ENCODE measurements around the gene CCDC12. TPM values are rescaled to one million over a fixed set of nuclear protein-coding genes. Genes with fewer than 3 reads are reported as not detected.
A peak's percentile ranks its signal among the peaks of the same experiment; 100 is the strongest.

CCDC12 gene
- total and polyA plus RNA-seq, 8 donors: 34.7 to 57.9 (median 46.1) TPM

DNA sequence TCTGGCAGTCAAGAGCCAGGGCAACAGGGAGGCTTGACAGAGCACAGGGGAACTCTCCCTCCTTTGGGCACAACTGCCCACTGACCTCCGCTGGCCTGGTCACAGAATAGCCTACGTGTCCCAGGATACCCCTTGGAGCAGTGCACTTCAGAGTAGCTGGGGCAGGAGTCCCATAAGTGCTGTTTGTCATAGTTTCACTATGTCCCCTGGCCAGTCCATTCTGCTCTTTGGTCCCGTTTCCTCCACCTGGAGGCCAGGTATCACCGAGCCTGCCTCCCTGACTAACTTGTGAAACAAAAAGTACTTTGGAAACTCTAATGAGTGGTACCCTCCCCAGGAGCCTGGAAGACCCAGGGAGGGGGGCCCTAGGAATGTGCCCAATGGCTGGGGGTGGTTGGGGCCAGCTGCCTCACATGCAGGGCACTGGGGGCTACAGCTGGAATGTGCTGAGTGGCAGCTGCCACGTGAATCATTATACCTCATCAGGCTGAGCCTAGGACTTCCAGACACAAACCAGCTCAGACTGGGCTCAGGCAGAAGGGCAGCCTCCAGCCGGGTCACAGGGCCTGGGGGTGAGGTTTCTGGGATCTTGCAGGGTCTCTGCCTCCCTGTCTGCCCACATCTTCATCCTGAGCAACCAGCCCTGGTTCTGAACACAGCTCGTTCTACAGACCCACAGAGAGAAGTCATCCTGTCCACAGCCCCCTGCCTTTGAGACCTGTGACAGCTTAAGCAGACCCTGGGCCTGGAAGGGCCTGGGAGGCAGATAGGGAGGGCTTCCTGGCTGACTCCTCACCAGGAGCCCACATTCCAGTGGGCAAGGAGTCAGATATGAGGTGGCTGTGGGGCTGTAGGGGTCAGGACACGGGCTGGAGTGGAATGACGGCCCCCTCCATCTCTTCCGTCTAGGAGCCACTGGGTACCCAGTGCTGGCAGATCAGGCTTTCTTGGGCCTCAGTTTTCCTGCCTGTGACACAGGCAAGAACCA, 99.9 kb downstream of the CCDC12 start:
- Histone ChIP-seq H3K36me3 (no peaks in the 10 kb centered on the region), H3K27ac (no peak overlapping the region), H3K9me3 (no peaks in the 10 kb centered on the region), H3K4me3 (no peak overlapping the region), H3K4me1 (peaks cover 3 to 4% of the 10 kb centered on the region in 2 donors), H3K27me3 (peaks cover 7 to 32% of the 10 kb centered on the region in 2 donors)
- TF ChIP-seq, protein P1, sequence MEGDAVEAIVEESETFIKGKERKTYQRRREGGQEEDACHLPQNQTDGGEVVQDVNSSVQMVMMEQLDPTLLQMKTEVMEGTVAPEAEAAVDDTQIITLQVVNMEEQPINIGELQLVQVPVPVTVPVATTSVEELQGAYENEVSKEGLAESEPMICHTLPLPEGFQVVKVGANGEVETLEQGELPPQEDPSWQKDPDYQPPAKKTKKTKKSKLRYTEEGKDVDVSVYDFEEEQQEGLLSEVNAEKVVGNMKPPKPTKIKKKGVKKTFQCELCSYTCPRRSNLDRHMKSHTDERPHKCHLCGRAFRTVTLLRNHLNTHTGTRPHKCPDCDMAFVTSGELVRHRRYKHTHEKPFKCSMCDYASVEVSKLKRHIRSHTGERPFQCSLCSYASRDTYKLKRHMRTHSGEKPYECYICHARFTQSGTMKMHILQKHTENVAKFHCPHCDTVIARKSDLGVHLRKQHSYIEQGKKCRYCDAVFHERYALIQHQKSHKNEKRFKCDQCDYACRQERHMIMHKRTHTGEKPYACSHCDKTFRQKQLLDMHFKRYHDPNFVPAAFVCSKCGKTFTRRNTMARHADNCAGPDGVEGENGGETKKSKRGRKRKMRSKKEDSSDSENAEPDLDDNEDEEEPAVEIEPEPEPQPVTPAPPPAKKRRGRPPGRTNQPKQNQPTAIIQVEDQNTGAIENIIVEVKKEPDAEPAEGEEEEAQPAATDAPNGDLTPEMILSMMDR (IDR thresholded peaks at IDR 0.05): no peak
- ATAC-seq: no peak
- no peak for DNase-seq
- intact Hi-C loops (cut with DNase I): no loop called here

DNA sequence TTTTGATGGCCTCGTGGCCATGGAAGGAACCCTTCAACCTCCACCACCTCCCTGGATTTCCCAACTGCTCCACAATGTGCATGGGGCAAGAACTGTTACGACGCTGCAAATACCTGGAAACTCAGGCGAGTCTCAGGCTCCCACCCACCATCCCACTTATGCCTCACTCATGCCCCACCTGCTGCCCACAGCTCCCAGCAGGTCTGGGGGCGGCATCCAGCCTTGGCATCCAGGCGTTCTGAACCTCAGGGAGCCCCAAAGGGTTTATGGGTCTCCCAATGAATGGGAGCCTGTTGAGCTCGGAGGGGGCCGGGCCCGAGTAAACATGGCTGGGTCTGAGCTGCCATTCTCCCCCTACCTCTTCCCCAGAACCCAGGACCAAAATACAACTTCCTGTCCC, 101.0 kb downstream of the CCDC12 start:
- Histone ChIP-seq H3K9me3 (no peaks in the 10 kb centered on the region), H3K27ac (no peak overlapping the region), H3K36me3 (no peaks in the 10 kb centered on the region), H3K4me3 (no peak overlapping the region), H3K27me3 (peaks cover 0 to 22% of the 10 kb centered on the region in 2 donors), H3K4me1 (peaks cover 0 to 3% of the 10 kb centered on the region in 2 donors)
- ATAC-seq: no peak
- intact Hi-C loops (cut with DNase I): no loop called here
- TF ChIP-seq, protein P1 (IDR thresholded peaks at IDR 0.05): no peak
- DNase-seq: no peak

GRCh38 chr3:46874430-46874829, 102.1 kb downstream of the CCDC12 start:
- H3K27me3 ChIP-seq: peaks cover 0 to 12% of the 10 kb centered on the region in 2 donors
- DNase-seq: peak in 1 of 4 donors; percentile 85
- intact Hi-C loops (cut with DNase I): no loop called here
- no peak overlapping the region for H3K4me3 ChIP-seq
- no peak for ATAC-seq
- H3K9me3 ChIP-seq: no peaks in the 10 kb centered on the region
- H3K4me1 ChIP-seq: peaks cover 0 to 3% of the 10 kb centered on the region in 2 donors
- TF ChIP-seq, protein P1 (IDR thresholded peaks at IDR 0.05): no peak
- no peaks in the 10 kb centered on the region for H3K36me3 ChIP-seq
- no peak overlapping the region for H3K27ac ChIP-seq

GRCh38 chr3:46873521-46873920, 103.0 kb downstream of the CCDC12 start:
- no peak overlapping the region for H3K27ac ChIP-seq
- TF ChIP-seq, protein P1 (IDR thresholded peaks at IDR 0.05): no peak
- H3K4me1 ChIP-seq: peaks cover 3 to 4% of the 10 kb centered on the region in 2 donors
- H3K4me3 ChIP-seq: no peak overlapping the region
- H3K27me3 ChIP-seq: peaks cover 0 to 12% of the 10 kb centered on the region in 2 donors
- ATAC-seq: no peak
- H3K36me3 ChIP-seq: no peaks in the 10 kb centered on the region
- no peaks in the 10 kb centered on the region for H3K9me3 ChIP-seq
- no peak for DNase-seq
- intact Hi-C loops (cut with DNase I): no loop called here

Other genes with a start within 250 kb of the CCDC12 start
- gene MYL3, start 113.3 kb downstream of the CCDC12 start, total RNA-seq: 1 to 10 TPM; 3.1 to 4.9 TPM
- gene MYL3, start 113.3 kb downstream of the CCDC12 start, polyA plus RNA-seq (ENCODE audit: insufficient read length in 6 of 6): 10 to 100 TPM in 5 of 6 donors, 1 to 10 TPM in 1; 8.0 to 13.4 (median 12.6) TPM
- gene PTH1R, start 99.0 kb downstream of the CCDC12 start, total RNA-seq: 10 to 100 TPM; 12.0 to 22.8 TPM
- 100 to 1,000 TPM in 2 of 6 donors, 10 to 100 TPM in 4; 60.6 to 131 (median 76.5) TPM for gene PTH1R, start 99.0 kb downstream of the CCDC12 start, polyA plus RNA-seq (ENCODE audit: insufficient read length in 6 of 6)
- gene NBEAL2, start 2.9 kb upstream of the CCDC12 start, total RNA-seq: 100 to 1,000 TPM in 1 of 2 donors, 10 to 100 TPM in 1; 99.6 to 148 TPM
- 100 to 1,000 TPM in 2 of 6 donors, 10 to 100 TPM in 4; 59.3 to 106 (median 67.8) TPM for gene NBEAL2, start 2.9 kb upstream of the CCDC12 start, polyA plus RNA-seq (ENCODE audit: insufficient read length in 6 of 6)
- gene SETD2, start 187.4 kb upstream of the CCDC12 start, total RNA-seq: 10 to 100 TPM; 40.1 to 43.8 TPM
- gene SETD2, start 187.4 kb upstream of the CCDC12 start, polyA plus RNA-seq (ENCODE audit: insufficient read length in 6 of 6): 10 to 100 TPM; 57.2 to 68.9 (median 63.3) TPM